ENCODE results near the gene DPEP3. TPM values are rescaled to one million over a fixed set of nuclear protein-coding genes. Genes with fewer than 3 reads are reported as not detected.

DPEP3 gene
- total and polyA plus RNA-seq, 10 of the 15 experiments (the other 5 are each of a cell fraction or from before 2014, with no cell fraction given), result not detected

GRCh38 chr16:68022728-68023537, 42.6 kb upstream of the DPEP3 start, which contains the start of the genes DDX28 and DUS2:
TSS of gene DDX28 (minus strand) at chr16:68023232. CDS start at chr16:68023202, 30 bp downstream.
TSS of gene DUS2 (plus strand) at chr16:68023284. CDS start at chr16:68038024, 14,740 bp downstream.
- intact Hi-C loops (cut with micrococcal nuclease; ENCODE audit: unreplicated experiment), result loop anchor here (1.0 kb wide), 1 partner anchor 30 kb away; no protein-coding TSS in a partner anchor
- Histone ChIP-seq H3K27me3 (replicated peaks in 1 of 2; ENCODE audit: control insufficient read depth in 2 of 2, insufficient read depth in 2 of 2, low read length in 1 of 2) (no peaks in the 10 kb centered on the region), H3K9me3 (replicated peaks; ENCODE audit: control insufficient read depth, insufficient read depth, low read length) (no peaks in the 10 kb centered on the region), H4K20me1 (ENCODE audit: control insufficient read depth, insufficient read depth) (no peaks in the 10 kb centered on the region), H3K9ac (ENCODE audit: control insufficient read depth, insufficient read depth, low read length) (peak within 1 kb of the TSS; percentile 99), H3K4me1 (ENCODE audit: control insufficient read depth, insufficient read depth, low read length) (peaks cover 11% of the 10 kb centered on the region), H3K4me3 (peak within 1 kb of the TSS; percentile 99), H3K79me2 (ENCODE audit: control insufficient read depth, insufficient read depth, low read length) (peaks cover 34% of the 10 kb centered on the region), H2AFZ (ENCODE audit: control insufficient read depth, low read depth, low read length) (peak within 1 kb of the TSS; percentile 92), H3K4me2 (ENCODE audit: control insufficient read depth, insufficient read depth) (peak within 1 kb of the TSS; percentile 84), H3K36me3 (ENCODE audit: control insufficient read depth in 2 of 2, insufficient read depth in 2 of 2, low read length in 1 of 2) (peaks cover 0 to 15% of the 10 kb centered on the region in 2 experiments; a peak in 2 of 4 replicates), H3K27ac (ENCODE audit: control insufficient read depth, insufficient read depth) (peak within 1 kb of the TSS; percentile 87)
- SMC1A ChIA-PET (ENCODE audit: uncharacterized antibody, unreplicated experiment), result interaction anchor here (0.6 to 1.9 kb wide), 10 partner anchors 15 to 306 kb away, joined by 3 to 8 read pairs (median 3); no protein-coding TSS in a partner anchor
- RAD21 ChIA-PET (ENCODE audit: unreplicated experiment), result interaction anchor here (0.7 to 2.7 kb wide), 9 partner anchors 17 to 87 kb away, joined by 3 to 10 read pairs (median 3); partner anchors contain the start of gene NFATC3
- ATAC-seq (peak; percentile 94), FAIRE-seq (peak; percentile 81), DNase-seq (ENCODE audit: low read depth, low spot score) (peak; percentile 83)
- TSS peak; percentile 90 for BruUV-seq (replicated peaks)
- in situ Hi-C loops (cut with MboI), result no loop called here
- 1% methylated on average over 84 of the region's 84 CpGs for WGBS (ENCODE audit: insufficient coverage, insufficient replicate concordance, low lambda C conversion rate, missing lambda C conversion rate)
- POLR2A ChIA-PET, result interaction anchor here (0.6 to 1.4 kb wide), 9 partner anchors 9 to 195 kb away, joined by 3 to 5 read pairs (median 3); partner anchors contain the start of gene EDC4
- CTCF ChIA-PET, result interaction anchor here (0.7 to 2.5 kb wide), 15 partner anchors 11 to 350 kb away, joined by 3 to 13 read pairs (median 4); partner anchors contain the start of gene NFATC3
- no peak for TF ChIP-seq JUNB (IDR thresholded peaks at IDR 0.05)
- TF ChIP-seq YBX1 (IDR thresholded peaks at IDR 0.05), result no peak
- peak; percentile 73; the same call in 2 of the 3 replicates for TF ChIP-seq POU2F2 (IDR thresholded peaks at IDR 0.05; ENCODE audit: borderline replicate concordance, low read depth, low read length)
- peak; percentile 40; the same call in 1 of the 2 replicates for TF ChIP-seq MLLT1 (IDR thresholded peaks at IDR 0.05)
- TF ChIP-seq NR2C2 (IDR thresholded peaks at IDR 0.05; ENCODE audit: borderline replicate concordance, control insufficient read depth, insufficient read length, low read depth), result no peak
- no peak for TF ChIP-seq RAD51 (IDR thresholded peaks at IDR 0.05)
- no peak for TF ChIP-seq CBX5 (IDR thresholded peaks at IDR 0.05; ENCODE audit: low read depth)
- TF ChIP-seq SP1 (IDR thresholded peaks at IDR 0.05; ENCODE audit: low read depth, low read length), result peak; percentile 81
- TF ChIP-seq BCL11A (IDR thresholded peaks at IDR 0.05; ENCODE audit: low read depth, low read length), result no peak
- TF ChIP-seq CBX3 (IDR thresholded peaks at IDR 0.05; ENCODE audit: borderline replicate concordance, low read depth), result no peak
- no peak for TF ChIP-seq TCF3 (IDR thresholded peaks at IDR 0.05; ENCODE audit: borderline replicate concordance, insufficient read depth, low read depth, low read length)
- no peak for TF ChIP-seq USF2 (IDR thresholded peaks at IDR 0.05; ENCODE audit: borderline replicate concordance, low read depth, low read length)
- TF ChIP-seq HSF1 (IDR thresholded peaks at IDR 0.05; ENCODE audit: low read depth, low read length), result no peak
- TF ChIP-seq MEF2B (IDR thresholded peaks at IDR 0.05; ENCODE audit: partially characterized antibody, poor library complexity, severe bottlenecking), result no peak
- no peak for TF ChIP-seq BCL3 (IDR thresholded peaks at IDR 0.05; ENCODE audit: borderline replicate concordance, insufficient read depth, low read depth, low read length, poor library complexity, severe bottlenecking)
- peak; percentile 82 for TF ChIP-seq TAF1 (IDR thresholded peaks at IDR 0.05; ENCODE audit: borderline replicate concordance, low read depth, low read length)
- no peak for TF ChIP-seq SREBF1 (IDR thresholded peaks at IDR 0.05; ENCODE audit: low read length)
- TF ChIP-seq PAX5 (IDR thresholded peaks at IDR 0.05; ENCODE audit: borderline replicate concordance, low read depth, low read length), result no peak; the same call in 1 of the 2 replicates

Measured in GM12878 (cell line).